Stimulated activated CD4-positive, alpha-beta T cell treated with anti-CD3 and anti-CD28 coated beads, Interleukin-4, amount 100 ng/mL, for 48 hours (primary cell): Measurements from ENCODE around the gene OAS2.
A peak's percentile ranks its signal among the peaks of the same experiment; 100 is the strongest.
"Not testable (repeated sequence)": the region's sequence is repeated elsewhere in the genome, so short reads cannot be mapped to it uniquely, and the experiment has no call there.

Experiments
- DNase-seq, 2 donors: peaks; one replicate each; pipeline ENCODE4 v3.0.0-alpha.2; 2020; ENCODE audit warnings: low read depth in 2 of 2

Gene OAS2

GRCh38 chr12:112948806-112949205, 29.5 kb upstream of the OAS2 start:
- no peak for DNase-seq

- DNase-seq: no peak
Observed at GRCh38 chr12:112950701-112951100, 27.6 kb upstream of the OAS2 start.

- DNase-seq: not testable (repeated sequence)
Observed at GRCh38 chr12:112957125-112957524, 21.2 kb upstream of the OAS2 start.

GRCh38 chr12:112961074-112961473, 17.2 kb upstream of the OAS2 start:
- no peak for DNase-seq

GRCh38 chr12:112961536-112961935, 16.8 kb upstream of the OAS2 start:
- DNase-seq: no peak

GRCh38 chr12:112962561-112962960, 15.8 kb upstream of the OAS2 start:
- DNase-seq: no peak

GRCh38 chr12:112963227-112963861, 15.0 kb upstream of the OAS2 start:
- DNase-seq: no peak

GRCh38 chr12:112964067-112964670, 14.2 kb upstream of the OAS2 start:
- DNase-seq: no peak

GRCh38 chr12:112964915-112965314, 13.4 kb upstream of the OAS2 start:
- DNase-seq: no peak

GRCh38 chr12:112965643-112966042, 12.7 kb upstream of the OAS2 start:
- DNase-seq: no peak

GRCh38 chr12:112967306-112967705, 11.0 kb upstream of the OAS2 start:
- no peak for DNase-seq

GRCh38 chr12:112967858-112968257, 10.5 kb upstream of the OAS2 start:
- DNase-seq: no peak

GRCh38 chr12:112969547-112970306, 8.6 kb upstream of the OAS2 start:
- DNase-seq: no peak

- DNase-seq: no peak
Observed at GRCh38 chr12:112970391-112970790, 7.9 kb upstream of the OAS2 start.

- no peak for DNase-seq
Observed at GRCh38 chr12:112971248-112971647, 7.1 kb upstream of the OAS2 start.

- no peak for DNase-seq
Observed at GRCh38 chr12:112973011-112973735, 5.1 kb upstream of the OAS2 start.

GRCh38 chr12:112973818-112974231, 4.5 kb upstream of the OAS2 start:
- DNase-seq: no peak

GRCh38 chr12:112974904-112975303, 3.4 kb upstream of the OAS2 start:
- DNase-seq: no peak

GRCh38 chr12:112977139-112977538, 1.2 kb upstream of the OAS2 start:
- no peak for DNase-seq

- DNase-seq: no peak
Observed at GRCh38 chr12:112977641-112978040, 678 bp upstream of the OAS2 start.

GRCh38 chr12:112979041-112979680, 842 bp downstream of the OAS2 start:
- peak; percentile 20 to 25 for DNase-seq
